Natural killer cell (primary cell): ENCODE results near the gene GMPS. TPM values are rescaled to one million over a fixed set of nuclear protein-coding genes. Genes with fewer than 3 reads are reported as not detected.
"Not testable (repeated sequence)": the region's sequence is repeated elsewhere in the genome, so short reads cannot be mapped to it uniquely, and the experiment has no call there.

Experiments
- ATAC-seq, 3 donors: fragments of 150-1000 bp in 2 of 3; fragments of 200-7000 bp in 1 of 3; cut with Tn5 transposase; 1 replicate in 1 of 3; 2 replicates in 2 of 3; pipeline ENCODE4 v1.10.0; 2021; ENCODE audit warnings: mild to moderate bottlenecking in 2 of 3, moderate library complexity in 2 of 3
- DNase-seq, 2 donors: peaks; one replicate each; pipeline versions ENCODE4 v3.0.0 to v3.0.0-alpha.2; 2013 to 2021; ENCODE audit warnings: mixed read lengths in 1 of 2
- H3K27ac ChIP-seq: one replicate; pipeline ENCODE4 v1.5.1; 2013; ENCODE audit warnings: mild to moderate bottlenecking, low read length
- H3K27me3 ChIP-seq: one replicate; pipeline ENCODE4 v1.6.1; 2013; ENCODE audit warnings: low read length; ENCODE audit not compliant: control insufficient read depth, insufficient read depth
- H3K36me3 ChIP-seq: one replicate; pipeline ENCODE4 v1.6.1; 2013; ENCODE audit warnings: low read length; ENCODE audit not compliant: control insufficient read depth, insufficient read depth
- H3K4me1 ChIP-seq: one replicate; pipeline ENCODE4 v1.6.1; 2013; ENCODE audit warnings: low read length; ENCODE audit not compliant: control insufficient read depth, insufficient read depth
- H3K4me3 ChIP-seq: one replicate; pipeline ENCODE4 v1.5.1; 2013; ENCODE audit warnings: low read length
- H3K9me3 ChIP-seq: one replicate; pipeline ENCODE4 v1.6.1; 2013; ENCODE audit warnings: low read length; ENCODE audit not compliant: control insufficient read depth, insufficient read depth
- H3K27ac Mint-ChIP-seq, 2 donors: one replicate each; pipeline ENCODE4 v1.8.0; 2022; ENCODE audit warnings: mild to moderate bottlenecking in 2 of 2, mixed read lengths in 2 of 2, moderate library complexity in 1 of 2
- H3K27me3 Mint-ChIP-seq, 2 donors: one replicate each; pipeline ENCODE4 v1.8.0; 2022; ENCODE audit warnings: low read depth in 2 of 2, mixed read lengths in 2 of 2
- H3K36me3 Mint-ChIP-seq: one replicate; pipeline ENCODE4 v1.8.0; 2022; ENCODE audit warnings: mixed read lengths
- H3K4me1 Mint-ChIP-seq, 2 donors: one replicate each; pipeline ENCODE4 v1.8.0; 2022; ENCODE audit warnings: mixed read lengths in 2 of 2
- H3K4me3 Mint-ChIP-seq: one replicate; pipeline ENCODE4 v1.8.0; 2022; ENCODE audit warnings: mild to moderate bottlenecking, moderate library complexity, mixed read lengths
- H3K9me3 Mint-ChIP-seq, 2 donors: one replicate each; pipeline ENCODE4 v1.8.0; 2022; ENCODE audit warnings: mixed read lengths in 2 of 2
- WGBS: methylation state at CpG from one replicate; pipeline ENCODE4 v1.1.7; 2013; ENCODE audit warnings: missing lambda C conversion rate; ENCODE audit not compliant: insufficient coverage; 5-methylcytosine and 5-hydroxymethylcytosine counted together
- intact Hi-C: fragments of 100-400 bp; cut with micrococcal nuclease; formaldehyde crosslinking; loops from one replicate; pipeline ENCODE4 v1.14.2; 2022
- total RNA-seq, 4 donors: library from RNA; stranded (reverse); fragments of 120-200 nt in 1 of 4; gene quantifications; one replicate each; pipeline versions ENCODE4 v1.2.3 to v1.2.4, GENCODE V29; 2013 to 2022
- TF ChIP-seq, protein P1 (sequence below): fragments of 200-600 bp; IDR thresholded peaks from one replicate; pipeline ENCODE4 v1.8.0; 2022; ENCODE audit warnings: antibody characterized with exemption

The GMPS gene
- total RNA-seq, 3 donors from 2014 or later (not counting 1 experiment from before 2014, with no cell fraction given) = 36.7 to 49.7 (median 45.4) TPM

DNA sequence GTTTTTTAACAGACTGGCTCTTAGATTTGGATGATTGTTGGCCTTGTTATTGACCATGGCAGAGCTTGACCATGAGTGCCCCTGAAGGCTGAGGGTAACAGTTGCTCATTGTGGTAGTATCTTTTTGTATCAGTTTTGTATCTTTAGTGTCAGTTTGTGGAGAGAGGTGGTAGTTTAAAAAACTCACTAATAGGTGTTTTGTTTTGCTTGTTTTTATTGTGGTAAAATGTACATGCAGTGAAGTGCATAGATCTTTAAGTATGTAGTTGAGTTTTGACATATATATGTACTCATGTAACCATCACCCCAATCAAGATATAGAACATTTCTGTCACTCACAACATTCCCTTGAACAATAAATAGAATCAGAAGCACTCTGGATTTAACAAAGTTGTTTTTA, 9.8 kb downstream of the GMPS start:
- no peaks in the 10 kb centered on the region for H3K27me3 Mint-ChIP-seq
- no peak for ATAC-seq

DNA sequence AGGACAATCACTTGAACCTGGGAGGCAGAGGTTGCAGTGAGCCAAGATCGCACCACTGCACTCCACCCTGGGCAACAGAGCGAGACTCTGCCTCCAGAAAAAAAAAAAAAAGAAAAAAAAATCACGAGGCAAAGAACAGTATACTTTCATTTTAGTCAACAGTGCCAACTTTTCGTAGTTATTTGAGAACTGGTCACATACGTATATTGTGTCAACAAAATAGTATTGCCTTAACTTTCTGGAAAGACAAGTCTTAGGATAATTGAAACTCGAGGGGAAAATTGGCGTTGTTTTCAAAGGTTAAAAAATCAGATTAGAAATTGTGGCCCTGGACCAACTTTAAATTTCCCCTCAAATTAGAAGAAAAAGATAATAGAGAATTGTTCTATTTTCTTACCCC, 13.8 kb downstream of the GMPS start:
- no peak overlapping the region for H3K4me3 Mint-ChIP-seq
- H3K27ac ChIP-seq = no peak overlapping the region
- no peaks in the 10 kb centered on the region for H3K9me3 Mint-ChIP-seq
- no peak overlapping the region for H3K4me3 ChIP-seq
- ATAC-seq = no peak
- H3K27me3 ChIP-seq = no peaks in the 10 kb centered on the region
- peaks cover 23 to 43% of the 10 kb centered on the region in 2 donors for H3K4me1 Mint-ChIP-seq
- intact Hi-C loops = no loop called here
- peaks cover 8% of the 10 kb centered on the region for H3K4me1 ChIP-seq
- TF ChIP-seq, protein P1, sequence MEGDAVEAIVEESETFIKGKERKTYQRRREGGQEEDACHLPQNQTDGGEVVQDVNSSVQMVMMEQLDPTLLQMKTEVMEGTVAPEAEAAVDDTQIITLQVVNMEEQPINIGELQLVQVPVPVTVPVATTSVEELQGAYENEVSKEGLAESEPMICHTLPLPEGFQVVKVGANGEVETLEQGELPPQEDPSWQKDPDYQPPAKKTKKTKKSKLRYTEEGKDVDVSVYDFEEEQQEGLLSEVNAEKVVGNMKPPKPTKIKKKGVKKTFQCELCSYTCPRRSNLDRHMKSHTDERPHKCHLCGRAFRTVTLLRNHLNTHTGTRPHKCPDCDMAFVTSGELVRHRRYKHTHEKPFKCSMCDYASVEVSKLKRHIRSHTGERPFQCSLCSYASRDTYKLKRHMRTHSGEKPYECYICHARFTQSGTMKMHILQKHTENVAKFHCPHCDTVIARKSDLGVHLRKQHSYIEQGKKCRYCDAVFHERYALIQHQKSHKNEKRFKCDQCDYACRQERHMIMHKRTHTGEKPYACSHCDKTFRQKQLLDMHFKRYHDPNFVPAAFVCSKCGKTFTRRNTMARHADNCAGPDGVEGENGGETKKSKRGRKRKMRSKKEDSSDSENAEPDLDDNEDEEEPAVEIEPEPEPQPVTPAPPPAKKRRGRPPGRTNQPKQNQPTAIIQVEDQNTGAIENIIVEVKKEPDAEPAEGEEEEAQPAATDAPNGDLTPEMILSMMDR = no peak
- 96% methylated on average over 6 of the region's 7 CpGs for WGBS
- H3K9me3 ChIP-seq = no peaks in the 10 kb centered on the region
- H3K27ac Mint-ChIP-seq = no peak overlapping the region
- DNase-seq = no peak
- H3K36me3 Mint-ChIP-seq = no peaks in the 10 kb centered on the region
- no peaks in the 10 kb centered on the region for H3K27me3 Mint-ChIP-seq
- H3K36me3 ChIP-seq = no peaks in the 10 kb centered on the region

More for the DNA sequence above, 9.8 kb downstream of the GMPS start:
- Histone ChIP-seq H3K4me1 (peaks cover 4% of the 10 kb centered on the region), H3K4me3 (no peak overlapping the region), H3K36me3 (no peaks in the 10 kb centered on the region), H3K9me3 (no peaks in the 10 kb centered on the region), H3K27me3 (no peaks in the 10 kb centered on the region), H3K27ac (no peak overlapping the region)
- intact Hi-C loops = no loop called here
- Mint-ChIP-seq H3K4me1 (peaks cover 43 to 60% of the 10 kb centered on the region in 2 donors), H3K9me3 (no peaks in the 10 kb centered on the region), H3K4me3 (no peak overlapping the region), H3K36me3 (no peaks in the 10 kb centered on the region), H3K27ac (peak overlapping the region in 1 of 2 donors; percentile 17)
- DNase-seq = no peak
- TF ChIP-seq, protein P1 = no peak

DNA sequence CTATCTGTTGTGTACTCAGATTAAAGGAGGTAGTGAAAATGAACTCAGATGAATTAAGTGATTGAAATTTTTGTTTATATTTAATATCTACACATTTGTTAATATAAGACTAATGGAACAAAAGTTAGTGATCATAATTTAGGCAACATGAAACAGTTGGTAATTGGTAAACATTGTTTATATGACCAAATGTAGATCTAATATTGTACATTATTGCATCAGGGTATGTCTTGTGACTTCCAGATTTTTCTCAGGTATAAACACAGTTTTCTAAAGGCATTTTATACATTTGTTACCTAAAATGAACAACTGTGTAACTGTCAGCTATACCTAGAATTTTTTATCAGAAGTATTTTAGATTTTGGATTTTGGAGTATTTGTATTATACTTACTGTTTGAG, 14.8 kb downstream of the GMPS start:
- H3K36me3 Mint-ChIP-seq = no peaks in the 10 kb centered on the region
- ATAC-seq (no peak), DNase-seq (no peak)
- TF ChIP-seq, protein P1 = no peak
- Histone ChIP-seq H3K9me3 (no peaks in the 10 kb centered on the region), H3K36me3 (no peaks in the 10 kb centered on the region), H3K4me1 (peaks cover 8% of the 10 kb centered on the region), H3K27me3 (no peaks in the 10 kb centered on the region), H3K4me3 (no peak overlapping the region), H3K27ac (no peak overlapping the region)
- no peaks in the 10 kb centered on the region for H3K27me3 Mint-ChIP-seq
- H3K9me3 Mint-ChIP-seq = no peaks in the 10 kb centered on the region
- H3K4me3 Mint-ChIP-seq = no peak overlapping the region
- H3K4me1 Mint-ChIP-seq = peaks cover 23 to 45% of the 10 kb centered on the region in 2 donors
- no peak overlapping the region for H3K27ac Mint-ChIP-seq
- intact Hi-C loops = no loop called here

DNA sequence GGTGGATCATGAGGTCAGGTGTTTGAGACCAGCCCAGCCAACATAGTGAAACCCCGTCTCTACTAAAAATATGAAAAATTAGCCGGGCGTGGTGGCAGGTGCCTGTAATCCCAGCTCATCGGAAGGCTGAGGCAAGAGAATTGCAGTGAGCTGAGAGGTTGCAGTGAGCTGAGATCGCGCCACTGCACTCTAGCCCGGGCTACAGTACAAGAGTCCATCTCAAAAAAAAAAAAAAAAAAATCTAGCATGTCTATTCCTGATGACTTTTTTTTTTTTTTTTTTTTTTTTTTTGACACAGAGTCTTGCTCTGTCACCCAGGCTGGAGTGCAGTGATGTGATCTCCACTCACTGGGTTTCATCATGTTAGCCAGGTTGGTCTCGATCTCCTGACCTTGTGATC, 15.9 kb downstream of the GMPS start:
- H3K4me1 ChIP-seq, H3K9me3 ChIP-seq, H3K4me3 ChIP-seq, DNase-seq, ATAC-seq, H3K27ac ChIP-seq, intact Hi-C loops, H3K36me3 ChIP-seq, H3K36me3 Mint-ChIP-seq, H3K27me3 Mint-ChIP-seq, H3K27ac Mint-ChIP-seq, H3K9me3 Mint-ChIP-seq, H3K4me3 Mint-ChIP-seq, H3K27me3 ChIP-seq: not testable (repeated sequence)
- WGBS = 98% methylated on average over 6 of the region's 8 CpGs
- peaks cover 28 to 47% of the 10 kb centered on the region in 2 donors for H3K4me1 Mint-ChIP-seq
